ENCODE data around the gene STOX2. TPM values are rescaled to one million over a fixed set of nuclear protein-coding genes. Genes with fewer than 3 reads are reported as not detected.

Gene STOX2
- total RNA-seq, 4 donors from 2014 or later: 8.6 to 19.6 (median 12.7) TPM

DNA sequence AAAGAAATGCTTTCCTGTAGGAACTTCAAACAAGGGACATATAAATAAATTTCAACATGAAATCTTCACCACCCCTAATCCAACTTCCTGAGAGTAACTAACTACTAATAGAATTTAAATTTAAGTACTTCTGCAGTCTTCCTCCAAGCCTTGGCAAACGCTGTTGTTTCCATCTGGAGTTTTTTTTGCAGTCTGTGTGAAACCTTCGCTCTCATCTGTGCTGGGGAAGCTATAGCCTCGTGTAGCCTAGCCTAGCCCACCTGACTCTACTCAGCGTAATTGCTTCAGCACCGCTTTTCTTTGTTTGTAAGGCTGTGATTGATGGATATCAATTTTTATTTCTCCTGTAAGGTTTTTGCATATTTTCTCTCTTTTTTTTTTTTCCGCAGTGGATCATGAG lies 30.9 kb downstream of the STOX2 start:
- TF ChIP-seq CTCF (IDR thresholded peaks at IDR 0.05) (no peak), EP300 (IDR thresholded peaks at IDR 0.05) (no peak), POLR2AphosphoS5 (IDR thresholded peaks at IDR 0.05) (no peak), POLR2A (IDR thresholded peaks at IDR 0.05) (no peak)
- 64% methylated on average over 6 of the region's 6 CpGs for WGBS
- no peak overlapping the region for H3K4me3 ChIP-seq
- no peaks in the 10 kb centered on the region for H3K36me3 ChIP-seq
- H3K9me3 ChIP-seq: no peaks in the 10 kb centered on the region
- H3K4me1 ChIP-seq: no peaks in the 10 kb centered on the region
- no peak overlapping the region for H3K27ac ChIP-seq
- no peaks in the 10 kb centered on the region for H3K27me3 ChIP-seq
- DNase-seq (ENCODE audit: low spot score in 2 of 2): no peak

GRCh38 chr4:183936574-183937345 lies 31.7 kb downstream of the STOX2 start:
- no peak overlapping the region for H3K27ac ChIP-seq
- no peaks in the 10 kb centered on the region for H3K36me3 ChIP-seq
- WGBS: 85% methylated on average over 3 of the region's 3 CpGs
- no peak for TF ChIP-seq POLR2AphosphoS5 (IDR thresholded peaks at IDR 0.05)
- no peak for TF ChIP-seq EP300 (IDR thresholded peaks at IDR 0.05)
- no peak for TF ChIP-seq POLR2A (IDR thresholded peaks at IDR 0.05)
- no peak for TF ChIP-seq CTCF (IDR thresholded peaks at IDR 0.05)
- H3K27me3 ChIP-seq: no peaks in the 10 kb centered on the region
- DNase-seq (ENCODE audit: low spot score in 2 of 2): no peak
- no peak overlapping the region for H3K4me3 ChIP-seq
- no peaks in the 10 kb centered on the region for H3K9me3 ChIP-seq
- H3K4me1 ChIP-seq: no peaks in the 10 kb centered on the region

DNA sequence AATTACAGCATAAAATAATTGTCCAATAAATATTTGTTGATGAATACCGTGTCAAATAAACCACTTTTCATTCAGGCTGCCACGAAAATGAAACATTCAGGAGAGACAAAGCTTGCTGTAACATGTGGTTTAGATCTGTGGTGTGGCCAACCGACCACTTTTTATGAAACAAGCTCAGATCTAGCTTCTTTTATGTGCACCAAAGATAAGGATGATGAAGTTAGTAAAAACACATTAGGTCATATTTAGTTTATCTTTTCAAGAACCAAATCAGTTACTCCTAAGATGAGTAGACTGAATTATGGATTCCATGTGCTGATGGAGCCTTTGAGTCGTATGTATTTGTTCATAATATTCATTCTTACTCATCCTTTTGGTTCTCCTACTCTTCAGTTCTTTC lies 35.8 kb downstream of the STOX2 start:
- Histone ChIP-seq H3K36me3 (no peaks in the 10 kb centered on the region), H3K9me3 (no peaks in the 10 kb centered on the region), H3K27ac (no peak overlapping the region), H3K4me1 (no peaks in the 10 kb centered on the region), H3K4me3 (no peak overlapping the region), H3K27me3 (no peaks in the 10 kb centered on the region)
- TF ChIP-seq EP300 (IDR thresholded peaks at IDR 0.05) (no peak), POLR2AphosphoS5 (IDR thresholded peaks at IDR 0.05) (no peak), POLR2A (IDR thresholded peaks at IDR 0.05) (no peak), CTCF (IDR thresholded peaks at IDR 0.05) (no peak)
- DNase-seq (ENCODE audit: low spot score in 2 of 2): no peak
- 60% methylated on average over 4 of the region's 4 CpGs for WGBS

GRCh38 chr4:183941964-183942363 lies 36.9 kb downstream of the STOX2 start:
- Histone ChIP-seq H3K4me1 (no peaks in the 10 kb centered on the region), H3K27me3 (no peaks in the 10 kb centered on the region), H3K9me3 (no peaks in the 10 kb centered on the region), H3K36me3 (no peaks in the 10 kb centered on the region), H3K4me3 (no peak overlapping the region), H3K27ac (no peak overlapping the region)
- no peak for DNase-seq (ENCODE audit: low spot score in 2 of 2)
- TF ChIP-seq POLR2AphosphoS5 (IDR thresholded peaks at IDR 0.05) (no peak), POLR2A (IDR thresholded peaks at IDR 0.05) (no peak), CTCF (IDR thresholded peaks at IDR 0.05) (no peak), EP300 (IDR thresholded peaks at IDR 0.05) (no peak)

GRCh38 chr4:183945741-183946140 lies 40.6 kb downstream of the STOX2 start:
- Histone ChIP-seq H3K4me1 (no peaks in the 10 kb centered on the region), H3K9me3 (no peaks in the 10 kb centered on the region), H3K4me3 (no peak overlapping the region), H3K36me3 (no peaks in the 10 kb centered on the region), H3K27me3 (no peaks in the 10 kb centered on the region), H3K27ac (no peak overlapping the region)
- no peak for DNase-seq (ENCODE audit: low spot score in 2 of 2)
- 90% methylated on average over 8 of the region's 8 CpGs for WGBS
- TF ChIP-seq EP300 (IDR thresholded peaks at IDR 0.05) (no peak), CTCF (IDR thresholded peaks at IDR 0.05) (no peak), POLR2A (IDR thresholded peaks at IDR 0.05) (no peak), POLR2AphosphoS5 (IDR thresholded peaks at IDR 0.05) (no peak)
